ENCODE results near the gene ELMO3. TPM values are rescaled to one million over a fixed set of nuclear protein-coding genes. Genes with fewer than 3 reads are reported as not detected.

Gene ELMO3
- total and polyA plus RNA-seq, 2 of the 13 experiments (the other 11 are each of a cell fraction or from before 2014, with no cell fraction given): 2.6 to 4.0 TPM

DNA sequence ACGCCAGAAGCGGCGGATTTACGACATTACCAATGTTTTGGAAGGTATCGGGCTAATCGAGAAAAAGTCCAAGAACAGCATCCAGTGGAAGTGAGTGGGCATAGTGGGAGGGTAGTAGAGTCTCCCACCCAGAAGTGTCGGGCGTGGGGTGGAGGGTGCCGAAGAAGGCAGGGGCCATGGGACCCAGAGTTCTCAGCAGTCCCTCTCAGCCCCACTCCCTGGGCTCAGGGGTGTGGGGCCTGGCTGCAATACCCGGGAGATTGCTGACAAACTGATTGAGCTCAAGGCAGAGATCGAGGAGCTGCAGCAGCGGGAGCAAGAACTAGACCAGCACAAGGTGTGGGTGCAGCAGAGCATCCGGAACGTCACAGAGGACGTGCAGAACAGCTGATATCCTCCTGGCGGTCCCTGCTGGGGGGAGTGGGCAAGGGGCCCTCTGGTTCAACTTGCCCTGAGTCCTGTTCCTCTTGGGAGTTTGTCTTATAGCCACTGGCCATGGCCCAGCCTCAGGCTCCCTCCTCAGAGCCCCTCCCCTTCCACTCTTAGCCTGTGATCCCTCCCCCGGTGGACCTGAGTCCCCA lies 6.1 kb upstream of the ELMO3 start (continued):
- TF ChIP-seq, protein P1, sequence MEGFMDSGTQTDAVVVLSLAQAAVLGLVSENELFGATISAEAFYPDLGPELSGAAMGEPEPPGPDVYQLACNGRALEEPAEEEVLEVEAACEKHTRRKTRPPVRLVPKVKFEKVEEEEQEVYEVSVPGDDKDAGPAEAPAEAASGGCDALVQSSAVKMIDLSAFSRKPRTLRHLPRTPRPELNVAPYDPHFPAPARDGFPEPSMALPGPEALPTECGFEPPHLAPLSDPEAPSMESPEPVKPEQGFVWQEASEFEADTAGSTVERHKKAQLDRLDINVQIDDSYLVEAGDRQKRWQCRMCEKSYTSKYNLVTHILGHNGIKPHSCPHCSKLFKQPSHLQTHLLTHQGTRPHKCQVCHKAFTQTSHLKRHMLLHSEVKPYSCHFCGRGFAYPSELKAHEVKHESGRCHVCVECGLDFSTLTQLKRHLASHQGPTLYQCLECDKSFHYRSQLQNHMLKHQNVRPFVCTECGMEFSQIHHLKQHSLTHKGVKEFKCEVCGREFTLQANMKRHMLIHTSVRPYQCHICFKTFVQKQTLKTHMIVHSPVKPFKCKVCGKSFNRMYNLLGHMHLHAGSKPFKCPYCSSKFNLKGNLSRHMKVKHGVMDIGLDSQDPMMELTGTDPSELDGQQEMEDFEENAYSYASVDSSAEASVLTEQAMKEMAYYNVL (CRISPR knock-in tag; IDR thresholded peaks at IDR 0.05; ENCODE audit: borderline replicate concordance): no peak
- TF ChIP-seq, protein P2, sequence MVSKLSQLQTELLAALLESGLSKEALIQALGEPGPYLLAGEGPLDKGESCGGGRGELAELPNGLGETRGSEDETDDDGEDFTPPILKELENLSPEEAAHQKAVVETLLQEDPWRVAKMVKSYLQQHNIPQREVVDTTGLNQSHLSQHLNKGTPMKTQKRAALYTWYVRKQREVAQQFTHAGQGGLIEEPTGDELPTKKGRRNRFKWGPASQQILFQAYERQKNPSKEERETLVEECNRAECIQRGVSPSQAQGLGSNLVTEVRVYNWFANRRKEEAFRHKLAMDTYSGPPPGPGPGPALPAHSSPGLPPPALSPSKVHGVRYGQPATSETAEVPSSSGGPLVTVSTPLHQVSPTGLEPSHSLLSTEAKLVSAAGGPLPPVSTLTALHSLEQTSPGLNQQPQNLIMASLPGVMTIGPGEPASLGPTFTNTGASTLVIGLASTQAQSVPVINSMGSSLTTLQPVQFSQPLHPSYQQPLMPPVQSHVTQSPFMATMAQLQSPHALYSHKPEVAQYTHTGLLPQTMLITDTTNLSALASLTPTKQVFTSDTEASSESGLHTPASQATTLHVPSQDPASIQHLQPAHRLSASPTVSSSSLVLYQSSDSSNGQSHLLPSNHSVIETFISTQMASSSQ (IDR thresholded peaks at IDR 0.05; ENCODE audit: low read depth): no peak
- TF ChIP-seq, protein P2 (CRISPR knock-in tag; IDR thresholded peaks at IDR 0.05; ENCODE audit: borderline replicate concordance): 0 out of 2 replicates have a peak, but pooled peaks have one; percentile 26
- TF ChIP-seq ZNF17 (CRISPR knock-in tag; IDR thresholded peaks at IDR 0.05): no peak
- TF ChIP-seq CCAR2 (optimal IDR thresholded peaks at IDR 0.05; ENCODE audit: low read depth, low read length): no peak
- TF ChIP-seq SAP130 (CRISPR knock-in tag; IDR thresholded peaks at IDR 0.05; ENCODE audit: low read depth): peak; percentile 27; the same call in 1 of the 2 replicates
- TF ChIP-seq ZNF619 (CRISPR knock-in tag; IDR thresholded peaks at IDR 0.05): peak; percentile 61; the same call in 1 of the 2 replicates
- TF ChIP-seq ZEB1 (IDR thresholded peaks at IDR 0.05; ENCODE audit: insufficient replicate concordance, low read depth): peak; percentile 36
- TF ChIP-seq HNRNPL (IDR thresholded peaks at IDR 0.05; ENCODE audit: low read depth, low read length): no peak
- TF ChIP-seq ZNF850 (CRISPR knock-in tag; conservative IDR thresholded peaks at IDR 0.05): no peak
- TF ChIP-seq ZSCAN12 (CRISPR knock-in tag; IDR thresholded peaks at IDR 0.05): no peak
- TF ChIP-seq, protein P3, sequence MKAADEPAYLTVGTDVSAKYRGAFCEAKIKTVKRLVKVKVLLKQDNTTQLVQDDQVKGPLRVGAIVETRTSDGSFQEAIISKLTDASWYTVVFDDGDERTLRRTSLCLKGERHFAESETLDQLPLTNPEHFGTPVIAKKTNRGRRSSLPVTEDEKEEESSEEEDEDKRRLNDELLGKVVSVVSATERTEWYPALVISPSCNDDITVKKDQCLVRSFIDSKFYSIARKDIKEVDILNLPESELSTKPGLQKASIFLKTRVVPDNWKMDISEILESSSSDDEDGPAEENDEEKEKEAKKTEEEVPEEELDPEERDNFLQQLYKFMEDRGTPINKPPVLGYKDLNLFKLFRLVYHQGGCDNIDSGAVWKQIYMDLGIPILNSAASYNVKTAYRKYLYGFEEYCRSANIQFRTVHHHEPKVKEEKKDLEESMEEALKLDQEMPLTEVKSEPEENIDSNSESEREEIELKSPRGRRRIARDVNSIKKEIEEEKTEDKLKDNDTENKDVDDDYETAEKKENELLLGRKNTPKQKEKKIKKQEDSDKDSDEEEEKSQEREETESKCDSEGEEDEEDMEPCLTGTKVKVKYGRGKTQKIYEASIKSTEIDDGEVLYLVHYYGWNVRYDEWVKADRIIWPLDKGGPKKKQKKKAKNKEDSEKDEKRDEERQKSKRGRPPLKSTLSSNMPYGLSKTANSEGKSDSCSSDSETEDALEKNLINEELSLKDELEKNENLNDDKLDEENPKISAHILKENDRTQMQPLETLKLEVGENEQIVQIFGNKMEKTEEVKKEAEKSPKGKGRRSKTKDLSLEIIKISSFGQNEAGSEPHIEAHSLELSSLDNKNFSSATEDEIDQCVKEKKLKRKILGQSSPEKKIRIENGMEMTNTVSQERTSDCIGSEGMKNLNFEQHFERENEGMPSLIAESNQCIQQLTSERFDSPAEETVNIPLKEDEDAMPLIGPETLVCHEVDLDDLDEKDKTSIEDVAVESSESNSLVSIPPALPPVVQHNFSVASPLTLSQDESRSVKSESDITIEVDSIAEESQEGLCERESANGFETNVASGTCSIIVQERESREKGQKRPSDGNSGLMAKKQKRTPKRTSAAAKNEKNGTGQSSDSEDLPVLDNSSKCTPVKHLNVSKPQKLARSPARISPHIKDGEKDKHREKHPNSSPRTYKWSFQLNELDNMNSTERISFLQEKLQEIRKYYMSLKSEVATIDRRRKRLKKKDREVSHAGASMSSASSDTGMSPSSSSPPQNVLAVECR (CRISPR knock-in tag; IDR thresholded peaks at IDR 0.05; ENCODE audit: borderline replicate concordance): no peak
- TF ChIP-seq ZNF839 (CRISPR knock-in tag; IDR thresholded peaks at IDR 0.05; ENCODE audit: borderline replicate concordance): peak; percentile 81; the same call in 1 of the 2 replicates
- TF ChIP-seq, protein P4, sequence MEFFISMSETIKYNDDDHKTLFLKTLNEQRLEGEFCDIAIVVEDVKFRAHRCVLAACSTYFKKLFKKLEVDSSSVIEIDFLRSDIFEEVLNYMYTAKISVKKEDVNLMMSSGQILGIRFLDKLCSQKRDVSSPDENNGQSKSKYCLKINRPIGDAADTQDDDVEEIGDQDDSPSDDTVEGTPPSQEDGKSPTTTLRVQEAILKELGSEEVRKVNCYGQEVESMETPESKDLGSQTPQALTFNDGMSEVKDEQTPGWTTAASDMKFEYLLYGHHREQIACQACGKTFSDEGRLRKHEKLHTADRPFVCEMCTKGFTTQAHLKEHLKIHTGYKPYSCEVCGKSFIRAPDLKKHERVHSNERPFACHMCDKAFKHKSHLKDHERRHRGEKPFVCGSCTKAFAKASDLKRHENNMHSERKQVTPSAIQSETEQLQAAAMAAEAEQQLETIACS (CRISPR knock-in tag; IDR thresholded peaks at IDR 0.05): no peak
- TF ChIP-seq MYC (CRISPR knock-in tag; IDR thresholded peaks at IDR 0.05; ENCODE audit: borderline replicate concordance): no peak
- TF ChIP-seq, protein P5, sequence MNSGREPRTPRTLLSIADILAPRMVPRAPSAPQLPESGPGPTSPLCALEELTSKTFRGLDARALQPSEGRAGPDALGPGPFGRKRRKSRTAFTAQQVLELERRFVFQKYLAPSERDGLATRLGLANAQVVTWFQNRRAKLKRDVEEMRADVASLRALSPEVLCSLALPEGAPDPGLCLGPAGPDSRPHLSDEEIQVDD (CRISPR knock-in tag; IDR thresholded peaks at IDR 0.05; ENCODE audit: borderline replicate concordance): no peak
- 0 out of 2 replicates have a peak, but pooled peaks have one; percentile 36 for TF ChIP-seq ZNF256 (CRISPR knock-in tag; conservative IDR thresholded peaks at IDR 0.05)

All from HepG2 (cell line).